Stimulated activated CD4-positive, alpha-beta T cell treated with anti-CD3 and anti-CD28 coated beads, TNF-alpha, amount 100 ng/mL, for 48 hours (primary cell): Measurements from ENCODE around the gene STK24.
"Not testable (repeated sequence)": the region's sequence is repeated elsewhere in the genome, so short reads cannot be mapped to it uniquely, and the experiment has no call there.

Experiments used
- DNase-seq, 3 donors: peaks; one replicate each; pipeline ENCODE4 v3.0.0-alpha.2; 2020; ENCODE audit warnings: low read depth in 3 of 3

The STK24 gene

GRCh38 chr13:98582947-98583346 is 6.0 kb upstream of the STK24 start:
- DNase-seq = no peak

GRCh38 chr13:98581971-98582702 is 5.2 kb upstream of the STK24 start:
- no peak for DNase-seq

- no peak for DNase-seq
Measured at GRCh38 chr13:98581381-98581780, 4.5 kb upstream of the STK24 start.

- DNase-seq = no peak
Measured at GRCh38 chr13:98580420-98580819, 3.5 kb upstream of the STK24 start.

GRCh38 chr13:98577836-98578285 is 954 bp upstream of the STK24 start:
- no peak for DNase-seq

- DNase-seq = no peak
Measured at GRCh38 chr13:98576200-98576945, 534 bp downstream of the STK24 start.

- DNase-seq = no peak
Measured at GRCh38 chr13:98575904-98576199, 1.1 kb downstream of the STK24 start.

GRCh38 chr13:98575009-98575903 is 1.7 kb downstream of the STK24 start:
- DNase-seq = no peak

- no peak for DNase-seq
Measured at GRCh38 chr13:98571955-98572662, 4.8 kb downstream of the STK24 start.

- DNase-seq = no peak
Measured at GRCh38 chr13:98570929-98571372, 6.0 kb downstream of the STK24 start.

GRCh38 chr13:98569494-98570367 is 7.2 kb downstream of the STK24 start:
- not testable (repeated sequence) for DNase-seq

GRCh38 chr13:98568918-98569317 is 8.0 kb downstream of the STK24 start:
- DNase-seq = no peak

- DNase-seq = no peak
Measured at GRCh38 chr13:98567140-98567539, 9.8 kb downstream of the STK24 start.

GRCh38 chr13:98565726-98566565 is 11.0 kb downstream of the STK24 start:
- no peak for DNase-seq

- no peak for DNase-seq
Measured at GRCh38 chr13:98564204-98564603, 12.7 kb downstream of the STK24 start.

- no peak for DNase-seq
Measured at GRCh38 chr13:98563071-98563470, 13.8 kb downstream of the STK24 start.

- no peak for DNase-seq
Measured at GRCh38 chr13:98559169-98559568, 17.7 kb downstream of the STK24 start.

- DNase-seq = no peak
Measured at GRCh38 chr13:98557937-98558792, 18.7 kb downstream of the STK24 start.
